ENCODE measurements around the gene SLC3A2.
"Not testable (repeated sequence)": the region's sequence is repeated elsewhere in the genome, so short reads cannot be mapped to it uniquely, and the experiment has no call there.

The SLC3A2 gene

GRCh38 chr11:62860835-62861563, 19.7 kb upstream of the SLC3A2 start:
- no peak for DNase-seq (ENCODE audit: low read depth)
- no peak for TF ChIP-seq CTCF (conservative IDR thresholded peaks at IDR 0.05; ENCODE audit: control insufficient read depth, insufficient read depth, low read depth, low read length)
- no peak overlapping the region for H3K4me3 ChIP-seq (ENCODE audit: control insufficient read depth, low read depth, low read length)

GRCh38 chr11:62861564-62862192, 19.0 kb upstream of the SLC3A2 start:
- DNase-seq (ENCODE audit: low read depth); H3K4me3 ChIP-seq (ENCODE audit: control insufficient read depth, low read depth, low read length): not testable (repeated sequence)

- no peak for DNase-seq (ENCODE audit: low read depth)
- no peak for TF ChIP-seq CTCF (conservative IDR thresholded peaks at IDR 0.05; ENCODE audit: control insufficient read depth, insufficient read depth, low read depth, low read length)
- no peak overlapping the region for H3K4me3 ChIP-seq (ENCODE audit: control insufficient read depth, low read depth, low read length)
Observed at GRCh38 chr11:62863687-62864335, 16.9 kb upstream of the SLC3A2 start.

GRCh38 chr11:62865635-62866034, 15.1 kb upstream of the SLC3A2 start:
- DNase-seq (ENCODE audit: low read depth): no peak
- TF ChIP-seq CTCF (conservative IDR thresholded peaks at IDR 0.05; ENCODE audit: control insufficient read depth, insufficient read depth, low read depth, low read length): no peak
- no peak overlapping the region for H3K4me3 ChIP-seq (ENCODE audit: control insufficient read depth, low read depth, low read length)

- no peak overlapping the region for H3K4me3 ChIP-seq (ENCODE audit: control insufficient read depth, low read depth, low read length)
- no peak for TF ChIP-seq CTCF (conservative IDR thresholded peaks at IDR 0.05; ENCODE audit: control insufficient read depth, insufficient read depth, low read depth, low read length)
- no peak for DNase-seq (ENCODE audit: low read depth)
Observed at GRCh38 chr11:62874851-62875250, 5.8 kb upstream of the SLC3A2 start.

GRCh38 chr11:62875698-62876478, 4.8 kb upstream of the SLC3A2 start:
- no peak for DNase-seq (ENCODE audit: low read depth)
- no peak overlapping the region for H3K4me3 ChIP-seq (ENCODE audit: control insufficient read depth, low read depth, low read length)
- no peak for TF ChIP-seq CTCF (conservative IDR thresholded peaks at IDR 0.05; ENCODE audit: control insufficient read depth, insufficient read depth, low read depth, low read length)
